ENCODE results near the gene MYOF.

DNA sequence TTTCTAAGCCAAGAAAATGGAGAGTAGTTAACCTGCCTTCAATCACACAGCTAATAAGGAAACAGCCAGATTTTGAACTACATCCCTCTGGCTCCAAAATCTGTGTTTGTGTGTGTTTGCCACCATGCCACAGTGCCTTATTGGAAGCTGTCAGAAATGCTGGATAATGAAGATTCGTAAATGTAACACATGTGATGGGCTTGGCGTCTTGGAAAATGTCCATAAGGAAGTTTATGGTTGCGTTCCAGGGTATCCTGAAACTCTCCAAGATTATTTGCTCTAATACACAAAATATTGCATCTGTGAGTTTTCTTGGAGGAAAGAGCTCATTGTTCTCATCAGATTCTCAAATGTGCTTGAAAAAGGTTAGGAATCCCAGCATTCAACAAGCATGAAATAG is 22.7 kb downstream of the MYOF start:
- no peak for TF ChIP-seq GATA3 (IDR thresholded peaks at IDR 0.05; ENCODE audit: low read depth, low read length)
- TF ChIP-seq GATA2 (IDR thresholded peaks at IDR 0.05; ENCODE audit: low read depth, low read length) = no peak
